Kidney tubule cell (primary cell): ENCODE measurements around the gene SUZ12.
"Not testable (repeated sequence)": the region's sequence is repeated elsewhere in the genome, so short reads cannot be mapped to it uniquely, and the experiment has no call there.

Source experiments
- DNase-seq: peaks from one replicate; pipeline ENCODE4 v3.0.0-alpha.2; 2018; ENCODE audit warnings: low spot score

Gene SUZ12

DNA sequence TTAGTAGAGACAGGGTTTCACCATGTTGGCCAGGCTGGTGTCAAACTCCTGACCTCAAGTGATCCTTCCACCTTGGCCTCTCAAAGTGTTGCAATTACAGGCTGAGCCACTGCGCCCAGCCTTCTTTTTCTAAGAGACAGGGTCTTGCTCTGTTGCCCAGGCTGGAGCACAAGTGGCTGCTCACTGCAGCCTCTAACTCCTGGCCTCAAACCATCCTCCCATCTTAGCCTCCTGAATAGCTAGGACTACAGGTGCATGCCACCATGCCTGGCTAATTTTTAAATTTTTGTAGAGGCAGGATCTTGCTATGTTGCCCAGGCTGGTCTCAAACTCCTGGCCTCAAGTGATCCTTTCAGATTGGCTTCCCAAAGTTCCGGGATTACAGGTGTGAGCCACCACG lies 15.1 kb downstream of the SUZ12 start:
- DNase-seq, result not testable (repeated sequence)

GRCh38 chr17:31964131-31964530 lies 27.3 kb downstream of the SUZ12 start:
- not testable (repeated sequence) for DNase-seq

DNA sequence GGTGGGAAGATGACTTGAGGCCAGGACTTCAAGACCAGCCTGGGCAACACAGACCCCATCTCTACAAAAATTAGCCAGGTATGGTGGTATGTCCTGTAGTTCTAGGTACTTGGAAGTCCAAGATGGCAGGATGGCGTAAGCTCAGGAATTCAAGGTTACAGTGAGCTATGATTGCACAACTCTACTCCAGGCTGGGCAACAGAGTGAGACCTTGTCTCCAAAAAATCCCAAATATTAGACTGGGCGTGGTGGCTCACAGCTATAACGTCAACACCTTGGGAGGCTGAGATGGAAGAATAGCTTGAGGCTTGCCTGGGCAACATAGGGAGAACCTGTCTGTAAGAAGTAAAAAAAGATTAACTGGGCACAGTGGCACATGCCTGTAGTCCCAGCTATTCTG lies 30.8 kb downstream of the SUZ12 start:
- no peak for DNase-seq

DNA sequence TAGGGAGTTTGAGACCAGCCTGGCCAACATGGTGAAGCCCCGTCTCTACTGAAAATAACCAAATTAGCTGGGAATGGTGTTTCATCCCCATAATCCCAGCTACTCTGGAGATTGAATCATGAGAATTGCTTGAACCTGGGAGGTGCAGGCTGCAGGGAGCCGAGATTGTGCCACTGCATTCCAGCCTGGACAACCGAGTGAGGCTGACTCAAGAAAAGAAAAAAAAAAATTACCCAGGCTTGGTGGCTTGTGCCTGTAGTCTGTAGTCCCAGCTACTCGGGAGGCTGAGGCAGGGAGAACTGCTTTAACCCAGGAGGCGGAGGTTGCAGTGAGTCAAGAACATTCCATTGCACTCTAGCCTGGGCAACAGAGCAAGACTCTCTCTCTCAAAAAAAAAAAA lies 33.6 kb downstream of the SUZ12 start:
- DNase-seq, result not testable (repeated sequence)

- not testable (repeated sequence) for DNase-seq
Observed at GRCh38 chr17:31974269-31975071, 37.7 kb downstream of the SUZ12 start.

DNA sequence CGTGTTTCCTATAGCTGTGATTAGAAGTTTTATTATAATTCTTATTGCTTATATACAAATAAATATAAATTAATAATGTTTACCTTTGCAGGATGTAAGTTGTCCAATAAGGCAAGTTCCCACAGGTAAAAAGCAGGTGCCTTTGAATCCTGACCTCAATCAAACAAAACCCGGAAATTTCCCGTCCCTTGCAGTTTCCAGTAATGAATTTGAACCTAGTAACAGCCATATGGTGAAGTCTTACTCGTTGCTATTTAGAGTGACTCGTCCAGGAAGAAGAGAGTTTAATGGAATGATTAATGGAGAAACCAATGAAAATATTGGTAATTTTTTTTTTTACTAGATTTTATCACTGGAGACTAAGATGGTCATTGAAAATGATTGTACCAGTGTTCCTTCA lies 38.6 kb downstream of the SUZ12 start:
- DNase-seq, result not testable (repeated sequence)

- DNase-seq, result not testable (repeated sequence)
Observed at GRCh38 chr17:31991821-31992220, 55.0 kb downstream of the SUZ12 start.

GRCh38 chr17:31997005-31997404 lies 60.2 kb downstream of the SUZ12 start:
- DNase-seq, result no peak

GRCh38 chr17:32006957-32007462 lies 70.2 kb downstream of the SUZ12 start, which contains the start of gene LRRC37B:
LRRC37B (plus strand) TSS chr17:32007383; CDS start chr17:32021393, 14,010 bp downstream.
- peak; percentile 82 for DNase-seq

DNA sequence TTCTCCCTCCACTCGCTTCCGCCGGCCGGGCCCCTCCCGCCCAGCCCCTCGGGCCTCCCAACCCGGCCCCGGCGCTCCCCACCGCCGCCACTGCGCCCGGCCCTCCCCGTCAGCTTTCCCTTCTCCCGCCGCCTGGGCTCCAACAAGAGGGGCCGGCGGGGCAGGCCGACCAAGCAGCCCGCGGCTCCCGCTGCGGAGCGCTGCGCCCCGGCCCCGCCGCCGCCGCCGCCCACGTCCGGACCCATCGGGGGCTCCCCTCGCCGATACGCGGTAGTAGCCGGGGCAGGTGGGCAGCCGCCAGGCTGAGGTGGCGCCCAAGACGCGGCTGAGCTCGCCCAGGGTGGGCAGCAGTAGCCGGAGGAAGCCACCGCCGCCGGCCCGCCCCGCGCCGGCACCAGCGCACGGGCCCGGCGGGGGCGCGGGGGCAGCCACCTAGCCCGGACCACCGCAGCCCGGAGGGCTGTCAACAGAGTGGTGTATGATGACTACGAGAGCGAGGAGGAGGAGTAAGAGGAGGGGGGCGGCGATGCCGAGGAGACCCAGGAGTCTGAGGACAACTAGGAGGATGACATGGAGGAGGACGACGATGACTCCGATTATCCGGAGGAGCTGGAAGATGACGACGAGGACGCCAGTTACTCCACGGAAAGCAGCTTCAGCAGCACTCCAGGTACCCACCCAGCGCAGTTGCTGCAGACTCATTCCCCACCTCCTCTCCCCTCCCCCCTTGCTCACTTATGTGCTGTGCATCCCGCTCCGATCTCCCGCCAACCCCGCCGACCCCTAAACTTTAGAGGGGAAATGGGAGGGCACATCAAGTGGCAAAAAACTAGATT lies 70.9 kb downstream of the SUZ12 start:
- DNase-seq, result peak; percentile 25

DNA sequence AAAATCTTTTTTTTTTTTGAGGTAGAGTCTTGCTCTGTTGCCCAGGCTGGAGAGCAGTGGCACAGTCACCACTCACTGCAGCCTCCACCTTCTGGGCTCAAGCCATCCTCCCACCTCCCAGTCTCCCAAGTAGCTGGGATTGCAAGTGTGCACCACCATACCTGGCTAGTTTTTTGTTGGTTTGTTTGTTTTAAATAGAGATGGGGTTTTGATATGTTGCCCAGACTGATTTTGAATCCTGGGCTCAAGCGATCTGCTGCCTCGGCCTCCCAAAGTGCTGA lies 72.4 kb downstream of the SUZ12 start:
- DNase-seq, result no peak

GRCh38 chr17:32010114-32010513 lies 73.3 kb downstream of the SUZ12 start:
- no peak for DNase-seq

- peak; percentile 37 for DNase-seq
Observed at GRCh38 chr17:32015245-32016013, 78.6 kb downstream of the SUZ12 start.

GRCh38 chr17:32016231-32016630 lies 79.4 kb downstream of the SUZ12 start:
- DNase-seq, result no peak

- DNase-seq, result no peak
Observed at GRCh38 chr17:32019228-32019627, 82.4 kb downstream of the SUZ12 start.

DNA sequence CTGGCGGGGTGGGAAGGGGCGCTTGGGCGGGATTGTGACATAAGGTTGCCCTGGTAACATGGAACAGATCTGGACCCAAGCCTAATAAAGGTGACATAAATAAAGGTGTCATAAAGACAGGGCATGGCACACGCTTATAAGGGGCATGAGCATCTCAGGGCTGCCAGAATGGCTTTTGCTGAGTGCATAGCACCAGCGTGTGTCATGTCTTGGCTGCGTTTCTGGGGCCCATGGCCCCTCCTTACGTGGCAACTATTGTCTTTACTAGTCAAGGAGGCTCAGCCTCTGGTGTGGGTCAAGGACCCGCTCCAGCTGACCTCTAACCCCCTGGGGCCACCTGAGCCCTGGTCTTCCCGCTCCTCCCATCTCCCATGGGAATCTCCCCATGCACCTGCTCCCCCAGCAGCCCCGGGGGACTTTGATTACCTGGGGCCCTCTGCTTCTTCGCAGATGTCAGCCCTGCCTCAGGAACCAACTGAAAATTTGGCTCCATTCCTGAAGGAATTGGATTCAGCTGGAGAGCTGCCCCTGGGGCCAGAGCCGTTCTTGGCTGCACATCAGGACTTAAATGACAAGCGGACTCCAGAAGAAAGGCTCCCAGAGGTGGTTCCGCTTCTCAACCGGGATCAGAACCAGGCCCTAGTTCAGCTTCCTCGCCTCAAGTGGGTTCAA lies 84.3 kb downstream of the SUZ12 start:
- no peak for DNase-seq

- no peak for DNase-seq
Observed at GRCh38 chr17:32021615-32021955, 84.8 kb downstream of the SUZ12 start.

- DNase-seq, result not testable (repeated sequence)
Observed at GRCh38 chr17:32022554-32022953, 85.7 kb downstream of the SUZ12 start.

- DNase-seq, result not testable (repeated sequence)
Observed at GRCh38 chr17:32027271-32027670, 90.5 kb downstream of the SUZ12 start.

DNA sequence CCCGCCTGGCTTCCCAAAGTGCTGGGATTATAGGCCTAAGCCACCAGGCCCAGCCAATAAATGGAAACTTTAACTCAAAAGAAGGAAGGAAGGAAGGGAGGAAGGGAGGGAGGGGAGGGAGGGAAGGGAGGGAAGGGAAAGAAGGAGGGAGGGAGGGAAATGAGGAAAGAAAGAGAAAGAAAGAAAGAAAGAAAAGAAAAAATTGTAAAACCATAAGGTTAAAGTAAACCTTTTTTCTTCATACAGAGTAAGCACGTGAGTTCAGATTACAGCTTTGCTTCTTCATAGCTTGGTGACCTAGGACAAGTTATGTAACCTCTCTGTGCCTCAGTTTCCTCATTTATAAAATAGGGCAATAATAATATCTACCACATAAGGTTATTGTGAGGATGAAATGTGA lies 96.4 kb downstream of the SUZ12 start:
- DNase-seq, result no peak

DNA sequence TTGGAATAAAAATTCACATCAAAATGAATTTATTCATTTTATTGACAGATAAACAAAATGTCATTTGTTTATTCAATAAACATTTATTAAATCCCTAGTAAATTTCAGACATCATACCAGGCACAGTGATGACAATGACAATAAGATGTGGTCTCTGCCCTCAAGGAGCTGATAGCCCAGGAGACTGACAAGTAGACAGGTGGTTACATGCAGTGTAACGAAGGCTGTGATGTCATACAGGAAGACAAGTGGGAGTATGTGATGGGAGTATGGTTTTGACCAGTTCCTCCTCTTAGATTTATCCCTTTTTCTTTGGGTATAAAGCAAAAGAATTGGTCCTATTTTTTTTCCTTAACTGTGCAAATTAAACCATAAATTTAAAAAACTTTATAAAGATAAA lies 97.0 kb downstream of the SUZ12 start:
- DNase-seq, result not testable (repeated sequence)

- not testable (repeated sequence) for DNase-seq
Observed at GRCh38 chr17:32040246-32040645, 103.4 kb downstream of the SUZ12 start.
